Measurements from ENCODE around the gene DARS2. TPM values are rescaled to one million over a fixed set of nuclear protein-coding genes. Genes with fewer than 3 reads are reported as not detected.
"Not testable (repeated sequence)": the region's sequence is repeated elsewhere in the genome, so short reads cannot be mapped to it uniquely, and the experiment has no call there.

The DARS2 gene
- total RNA-seq, 1 donor, result 15.6 TPM

DNA sequence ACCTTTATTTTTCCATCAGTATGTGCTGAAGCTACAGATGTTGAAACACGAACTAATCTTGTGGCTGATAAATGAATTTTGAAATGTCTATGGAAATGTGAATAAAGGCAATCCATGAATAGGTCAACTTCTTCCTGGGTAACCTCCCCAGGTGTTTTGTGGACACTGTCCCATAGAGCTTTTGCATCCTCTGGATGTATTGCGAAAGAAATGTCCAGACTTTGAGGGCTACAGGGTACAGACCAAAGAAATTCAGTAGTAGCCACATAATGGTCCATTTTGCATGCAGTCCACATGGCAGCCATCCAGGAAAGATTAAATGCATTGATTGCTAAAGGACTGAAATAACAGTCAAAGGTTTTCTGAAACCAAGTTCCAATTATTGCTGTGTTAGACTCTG, 21.5 kb upstream of the DARS2 start:
- Histone ChIP-seq H3K27ac (ENCODE audit: low read depth, low read length) (no peak overlapping the region), H3K9me3 (ENCODE audit: low read depth, low read length) (no peaks in the 10 kb centered on the region), H3K4me1 (ENCODE audit: insufficient read depth, low read length) (no peaks in the 10 kb centered on the region), H3K36me3 (ENCODE audit: insufficient read depth, low read length) (peaks cover 31% of the 10 kb centered on the region), H3K79me2 (ENCODE audit: insufficient read depth, low read length) (peaks cover 4% of the 10 kb centered on the region), H3K4me3 (ENCODE audit: insufficient read depth, low read length) (no peak overlapping the region), H4K20me1 (ENCODE audit: insufficient read depth, low read length) (no peaks in the 10 kb centered on the region), H2AFZ (ENCODE audit: low read length) (no peak overlapping the region), H3K4me2 (ENCODE audit: insufficient read depth, low read length) (no peak overlapping the region), H3K27me3 (ENCODE audit: insufficient read depth, low read length) (no peaks in the 10 kb centered on the region)
- DNase-seq (ENCODE audit: insufficient read length, low spot score, missing footprints), result no peak
- TF ChIP-seq, protein P1, sequence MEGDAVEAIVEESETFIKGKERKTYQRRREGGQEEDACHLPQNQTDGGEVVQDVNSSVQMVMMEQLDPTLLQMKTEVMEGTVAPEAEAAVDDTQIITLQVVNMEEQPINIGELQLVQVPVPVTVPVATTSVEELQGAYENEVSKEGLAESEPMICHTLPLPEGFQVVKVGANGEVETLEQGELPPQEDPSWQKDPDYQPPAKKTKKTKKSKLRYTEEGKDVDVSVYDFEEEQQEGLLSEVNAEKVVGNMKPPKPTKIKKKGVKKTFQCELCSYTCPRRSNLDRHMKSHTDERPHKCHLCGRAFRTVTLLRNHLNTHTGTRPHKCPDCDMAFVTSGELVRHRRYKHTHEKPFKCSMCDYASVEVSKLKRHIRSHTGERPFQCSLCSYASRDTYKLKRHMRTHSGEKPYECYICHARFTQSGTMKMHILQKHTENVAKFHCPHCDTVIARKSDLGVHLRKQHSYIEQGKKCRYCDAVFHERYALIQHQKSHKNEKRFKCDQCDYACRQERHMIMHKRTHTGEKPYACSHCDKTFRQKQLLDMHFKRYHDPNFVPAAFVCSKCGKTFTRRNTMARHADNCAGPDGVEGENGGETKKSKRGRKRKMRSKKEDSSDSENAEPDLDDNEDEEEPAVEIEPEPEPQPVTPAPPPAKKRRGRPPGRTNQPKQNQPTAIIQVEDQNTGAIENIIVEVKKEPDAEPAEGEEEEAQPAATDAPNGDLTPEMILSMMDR (IDR thresholded peaks at IDR 0.05; ENCODE audit: extremely low read depth, low read depth, low read length), result no peak

DNA sequence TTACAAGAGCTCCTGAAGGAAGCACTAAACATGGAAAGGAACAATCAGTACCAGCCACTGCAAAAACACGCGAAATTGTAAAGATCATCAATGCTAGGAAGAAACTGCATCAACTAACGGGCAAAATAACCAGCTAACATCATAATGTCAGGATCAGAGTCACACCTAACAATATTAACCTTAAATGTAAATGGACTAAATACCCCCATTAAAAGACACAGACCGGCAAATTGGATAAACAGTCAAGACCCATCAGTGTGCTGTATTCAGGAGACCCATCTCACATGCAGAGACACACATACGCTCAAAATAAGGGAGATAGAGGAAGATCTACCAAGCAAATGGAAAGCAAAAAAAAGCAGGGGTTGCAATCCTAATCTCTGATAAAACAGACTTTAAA, 10.8 kb upstream of the DARS2 start:
- not testable (repeated sequence) for H4K20me1 ChIP-seq (ENCODE audit: insufficient read depth, low read length); H3K4me1 ChIP-seq (ENCODE audit: insufficient read depth, low read length); H2AFZ ChIP-seq (ENCODE audit: low read length); H3K4me2 ChIP-seq (ENCODE audit: insufficient read depth, low read length); H3K9me3 ChIP-seq (ENCODE audit: low read depth, low read length); H3K36me3 ChIP-seq (ENCODE audit: insufficient read depth, low read length); H3K4me3 ChIP-seq (ENCODE audit: insufficient read depth, low read length); DNase-seq (ENCODE audit: insufficient read length, low spot score, missing footprints); H3K27me3 ChIP-seq (ENCODE audit: insufficient read depth, low read length); H3K27ac ChIP-seq (ENCODE audit: low read depth, low read length)
- peaks cover 62% of the 10 kb centered on the region for H3K79me2 ChIP-seq (ENCODE audit: insufficient read depth, low read length)

DNA sequence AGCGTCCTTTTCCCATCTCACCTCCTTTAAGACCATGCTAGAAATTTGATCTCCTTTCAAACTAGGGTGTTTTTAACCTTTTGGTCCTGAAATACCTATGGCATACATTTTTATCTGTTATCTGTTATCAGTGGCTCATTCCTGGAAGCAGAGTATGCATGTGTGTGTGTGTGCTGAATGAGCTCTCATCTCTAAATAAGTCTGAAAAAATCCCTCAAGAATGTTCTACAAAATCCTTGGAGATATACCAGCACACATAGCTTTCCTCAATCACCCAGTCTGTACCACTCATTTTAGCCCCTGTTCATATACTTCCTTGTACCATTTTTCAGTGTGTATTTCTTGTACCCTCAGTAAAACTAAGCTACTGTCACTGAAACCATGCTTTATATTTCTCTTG, 6.0 kb upstream of the DARS2 start:
- H4K20me1 ChIP-seq (ENCODE audit: insufficient read depth, low read length), result no peaks in the 10 kb centered on the region
- peaks cover 9% of the 10 kb centered on the region for H3K4me1 ChIP-seq (ENCODE audit: insufficient read depth, low read length)
- no peaks in the 10 kb centered on the region for H3K9me3 ChIP-seq (ENCODE audit: low read depth, low read length)
- no peak for DNase-seq (ENCODE audit: insufficient read length, low spot score, missing footprints)
- H3K27ac ChIP-seq (ENCODE audit: low read depth, low read length), result no peak overlapping the region
- H2AFZ ChIP-seq (ENCODE audit: low read length), result no peak overlapping the region
- H3K27me3 ChIP-seq (ENCODE audit: insufficient read depth, low read length), result no peaks in the 10 kb centered on the region
- no peak overlapping the region for H3K4me2 ChIP-seq (ENCODE audit: insufficient read depth, low read length)
- H3K36me3 ChIP-seq (ENCODE audit: insufficient read depth, low read length), result peaks cover 5% of the 10 kb centered on the region
- TF ChIP-seq, protein P1 (IDR thresholded peaks at IDR 0.05; ENCODE audit: extremely low read depth, low read depth, low read length), result no peak
- no peak overlapping the region for H3K4me3 ChIP-seq (ENCODE audit: insufficient read depth, low read length)
- peaks cover 84% of the 10 kb centered on the region for H3K79me2 ChIP-seq (ENCODE audit: insufficient read depth, low read length)

DNA sequence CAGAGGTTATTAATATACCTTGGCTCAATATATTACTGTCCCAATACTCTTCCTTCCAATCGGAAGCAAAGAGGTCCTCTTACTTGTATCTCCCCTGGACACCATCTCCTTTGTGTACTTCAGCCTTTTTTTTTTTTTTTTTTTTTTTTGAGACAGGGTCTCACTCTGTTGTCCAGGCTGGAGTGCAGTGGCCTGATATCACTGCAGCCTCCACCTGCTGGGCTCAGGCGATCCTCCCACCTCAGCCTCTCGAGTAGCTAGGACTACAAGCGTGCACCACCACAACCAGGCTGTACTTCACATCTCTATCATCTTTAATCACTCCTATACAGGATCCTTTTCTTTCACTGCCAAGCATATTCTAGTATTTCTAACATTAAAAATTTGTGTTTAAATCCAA, 2.8 kb upstream of the DARS2 start:
- TF ChIP-seq, protein P1 (IDR thresholded peaks at IDR 0.05; ENCODE audit: extremely low read depth, low read depth, low read length), result no peak
- Histone ChIP-seq H3K9me3 (ENCODE audit: low read depth, low read length) (no peaks in the 10 kb centered on the region), H3K27me3 (ENCODE audit: insufficient read depth, low read length) (no peaks in the 10 kb centered on the region), H3K4me3 (ENCODE audit: insufficient read depth, low read length) (no peak overlapping the region), H3K27ac (ENCODE audit: low read depth, low read length) (no peak overlapping the region), H3K79me2 (ENCODE audit: insufficient read depth, low read length) (peaks cover 67% of the 10 kb centered on the region), H4K20me1 (ENCODE audit: insufficient read depth, low read length) (no peaks in the 10 kb centered on the region), H3K4me1 (ENCODE audit: insufficient read depth, low read length) (peaks cover 13% of the 10 kb centered on the region), H3K4me2 (ENCODE audit: insufficient read depth, low read length) (no peak overlapping the region), H3K36me3 (ENCODE audit: insufficient read depth, low read length) (peaks cover 5% of the 10 kb centered on the region), H2AFZ (ENCODE audit: low read length) (no peak overlapping the region)
- no peak for DNase-seq (ENCODE audit: insufficient read length, low spot score, missing footprints)

All from osteoblast (primary cell).